COLO668 (cell line): ENCODE measurements around the gene GDA.
"Not testable (repeated sequence)": the region's sequence is repeated elsewhere in the genome, so short reads cannot be mapped to it uniquely, and the experiment has no call there.

ENCODE experiments used
- DNase-seq: peaks from one replicate; lab custom pipeline; 2025; ENCODE audit not compliant: unreplicated experiment; lab: John Stamatoyannopoulos, UW

The GDA gene

GRCh38 chr9:72204062-72204461 lies 54.8 kb downstream of the GDA start:
- DNase-seq: no peak

DNA sequence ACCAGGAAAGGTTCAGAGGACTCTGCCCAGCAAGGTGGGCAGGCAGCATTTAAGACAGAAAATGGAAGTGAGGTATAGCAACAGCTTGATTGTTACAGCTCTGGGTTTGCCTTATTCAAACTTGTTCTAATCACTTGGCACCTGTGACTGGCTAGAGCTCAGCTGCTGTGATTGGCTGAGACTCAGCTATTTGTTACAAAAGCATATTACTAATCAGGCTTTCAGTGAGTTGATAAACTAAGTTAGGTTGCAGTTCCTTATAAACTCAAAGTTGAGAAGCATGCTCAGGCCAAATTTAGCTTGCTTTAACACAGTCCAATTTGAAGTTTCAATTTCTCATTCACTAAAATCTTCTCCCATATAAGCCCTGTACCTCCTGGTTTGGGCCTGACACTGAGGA lies 56.3 kb downstream of the GDA start:
- DNase-seq: no peak

- DNase-seq: no peak
Observed at GRCh38 chr9:72207278-72207677, 58.0 kb downstream of the GDA start.

GRCh38 chr9:72210522-72210921 lies 61.3 kb downstream of the GDA start:
- no peak for DNase-seq

- DNase-seq: no peak
Observed at GRCh38 chr9:72211047-72211446, 61.8 kb downstream of the GDA start.

DNA sequence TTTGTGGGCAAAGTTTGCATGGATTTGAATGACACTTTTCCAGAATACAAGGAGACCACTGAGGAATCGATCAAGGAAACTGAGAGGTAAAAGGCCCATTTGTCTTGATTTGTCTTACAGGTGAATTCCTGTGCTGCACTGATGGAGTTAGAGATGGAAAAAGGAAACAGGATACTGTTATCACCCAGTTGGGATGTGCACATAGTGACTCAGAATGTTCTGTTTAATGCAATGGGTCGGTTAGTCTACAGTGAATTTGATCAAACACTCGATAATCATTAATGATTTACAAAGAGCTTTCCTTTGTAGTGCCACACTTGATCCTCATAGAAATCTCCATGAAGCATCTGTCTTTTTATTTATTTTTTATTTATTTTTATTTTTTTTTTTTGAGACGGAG lies 64.7 kb downstream of the GDA start:
- DNase-seq: peak; percentile 16

DNA sequence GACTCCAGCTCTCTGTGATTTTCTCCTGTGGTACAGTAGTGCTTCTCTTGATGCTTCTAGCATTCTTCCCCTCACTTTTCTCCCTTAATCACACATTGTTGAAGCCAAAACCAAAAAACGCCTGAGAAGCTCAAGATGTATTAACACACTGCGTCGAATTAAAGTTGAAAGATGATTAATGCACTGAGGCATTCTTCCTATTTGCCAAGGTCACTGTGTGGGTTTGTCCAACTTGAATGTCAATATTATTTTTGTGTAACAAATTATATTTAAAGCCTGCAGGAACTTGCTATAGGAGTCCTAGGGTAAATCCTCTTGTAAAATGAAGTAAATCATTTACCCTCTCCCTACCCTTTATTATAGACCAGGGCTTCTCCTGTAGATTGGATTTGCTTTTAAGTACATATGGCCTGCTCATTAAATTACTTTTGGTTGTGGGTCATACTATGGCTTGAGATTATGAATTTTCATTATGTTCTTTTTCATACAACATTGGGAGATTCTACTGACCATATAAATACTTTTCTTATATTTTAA lies 68.1 kb downstream of the GDA start:
- no peak for DNase-seq

DNA sequence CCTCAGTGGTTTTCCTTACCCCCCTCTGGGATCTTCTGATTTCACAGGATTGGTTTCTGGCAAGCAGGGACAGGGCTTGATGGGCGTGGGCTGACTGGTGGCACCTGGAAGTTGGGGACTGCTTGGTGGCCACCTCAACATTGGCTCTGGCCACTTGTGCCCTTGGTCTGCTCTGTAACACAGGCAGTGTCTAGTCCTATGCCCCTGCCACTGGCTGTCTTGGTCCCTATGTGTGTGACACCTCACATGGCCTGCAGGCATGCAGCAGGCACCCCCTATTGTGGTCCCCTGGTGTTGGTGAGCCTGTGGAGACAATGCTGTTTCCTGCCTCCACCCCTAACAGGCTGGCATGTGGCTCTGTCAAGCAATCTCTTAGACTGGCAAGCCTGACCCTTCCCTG lies 71.3 kb downstream of the GDA start:
- no peak for DNase-seq

DNA sequence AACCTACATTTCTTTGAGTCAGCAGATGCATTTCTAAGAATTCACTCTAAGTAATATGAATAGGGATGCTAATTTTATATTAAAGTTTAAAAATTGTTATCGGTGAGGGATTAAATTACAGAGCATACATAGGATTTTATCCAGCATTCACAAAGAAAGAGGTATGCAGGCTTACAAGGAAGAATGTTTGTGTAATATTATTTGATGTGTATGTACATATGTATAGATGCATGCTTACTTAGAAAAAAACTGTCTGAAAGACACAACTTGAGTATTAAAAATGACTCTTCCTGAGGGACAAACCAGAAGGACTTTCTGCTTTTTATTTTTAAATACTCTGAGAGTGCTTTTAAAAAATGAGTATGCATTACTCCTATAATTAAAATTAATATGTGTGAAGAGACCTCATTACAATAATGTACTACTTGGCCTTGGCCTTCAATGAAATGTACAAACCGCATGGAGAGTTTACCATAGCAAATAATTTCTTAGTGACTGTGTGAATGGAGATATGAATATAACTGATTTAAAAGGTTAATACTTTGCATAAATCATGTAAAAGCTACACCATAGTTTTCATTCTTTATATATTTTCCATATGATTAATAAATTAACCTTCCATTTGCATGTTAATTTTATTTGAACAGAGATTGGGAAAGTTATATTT lies 77.0 kb downstream of the GDA start:
- DNase-seq: no peak

- no peak for DNase-seq
Observed at GRCh38 chr9:72228282-72228681, 79.0 kb downstream of the GDA start.

GRCh38 chr9:72232778-72233177 lies 83.5 kb downstream of the GDA start:
- no peak for DNase-seq

GRCh38 chr9:72247549-72247948 lies 98.3 kb downstream of the GDA start:
- no peak for DNase-seq

DNA sequence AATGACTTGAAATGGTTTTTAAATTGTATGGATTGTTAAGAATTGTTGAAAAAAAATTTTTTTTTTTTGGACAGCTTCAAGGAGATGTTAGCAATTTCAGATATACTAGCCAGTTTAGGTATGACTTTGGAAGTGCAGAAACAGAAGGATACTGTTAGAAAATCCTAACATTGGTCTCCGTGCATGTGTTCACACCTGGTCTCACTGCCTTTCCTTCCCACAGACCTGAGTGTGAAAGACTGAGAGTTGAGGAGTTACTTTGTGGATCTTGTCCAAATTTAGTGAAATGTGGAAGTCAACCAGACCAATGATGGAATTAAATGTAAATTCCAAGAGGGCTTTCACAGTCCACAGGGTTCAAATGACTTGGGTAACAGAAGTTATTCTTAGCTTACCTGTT lies 102.3 kb downstream of the GDA start:
- DNase-seq: no peak

DNA sequence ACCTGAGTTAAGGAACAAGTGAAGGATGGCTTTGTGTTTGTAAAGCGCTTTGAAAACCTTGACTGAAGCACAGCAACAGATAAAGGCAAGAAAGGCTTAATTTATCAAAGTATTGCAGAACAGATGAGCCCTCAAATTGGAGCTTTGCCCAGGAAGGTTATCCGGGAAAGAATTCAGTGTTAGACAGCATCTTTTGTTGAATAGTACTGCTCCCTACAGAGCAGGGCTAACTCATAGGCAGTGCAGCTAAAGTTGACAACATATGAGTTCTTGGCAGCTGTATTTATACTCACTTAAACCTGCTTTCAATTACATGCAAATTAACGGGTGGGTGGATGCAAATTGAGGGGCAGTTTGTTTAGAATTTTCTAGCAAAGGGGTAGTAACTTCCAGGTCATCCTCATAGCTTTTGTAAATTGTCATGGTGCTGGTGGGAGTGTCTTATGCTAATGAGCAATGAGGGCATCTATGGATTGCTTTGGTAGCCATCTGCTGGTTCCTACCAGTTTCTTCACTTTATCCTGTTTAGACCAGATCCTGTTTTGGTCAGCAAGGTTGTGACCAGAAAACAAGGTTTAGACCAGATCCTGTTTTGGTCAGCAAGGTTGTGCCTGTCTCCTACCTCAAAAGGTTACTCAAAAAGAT lies 105.8 kb downstream of the GDA start:
- DNase-seq: no peak

DNA sequence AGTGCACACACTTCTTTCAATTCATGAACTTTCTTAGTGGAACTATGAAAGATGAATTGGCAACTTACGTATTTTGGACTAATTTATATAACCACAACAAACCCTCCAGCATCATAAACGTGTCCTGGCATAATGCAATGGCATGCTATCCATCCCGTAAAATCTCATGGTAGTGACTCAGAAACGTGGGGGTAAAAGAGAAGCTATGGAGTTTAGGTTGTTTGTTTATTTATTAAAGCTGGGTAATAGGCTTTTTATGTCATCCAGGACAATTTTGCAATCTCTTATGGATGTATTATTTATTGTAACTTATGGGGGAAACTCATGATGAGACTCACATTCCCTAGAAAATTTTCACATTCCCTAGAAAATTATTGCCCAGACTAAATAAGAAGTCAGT lies 106.3 kb downstream of the GDA start:
- DNase-seq: no peak

- DNase-seq: peak; percentile 11
Observed at GRCh38 chr9:72256931-72257330, 107.7 kb downstream of the GDA start.

- DNase-seq: no peak
Observed at GRCh38 chr9:72257814-72258213, 108.6 kb downstream of the GDA start.

DNA sequence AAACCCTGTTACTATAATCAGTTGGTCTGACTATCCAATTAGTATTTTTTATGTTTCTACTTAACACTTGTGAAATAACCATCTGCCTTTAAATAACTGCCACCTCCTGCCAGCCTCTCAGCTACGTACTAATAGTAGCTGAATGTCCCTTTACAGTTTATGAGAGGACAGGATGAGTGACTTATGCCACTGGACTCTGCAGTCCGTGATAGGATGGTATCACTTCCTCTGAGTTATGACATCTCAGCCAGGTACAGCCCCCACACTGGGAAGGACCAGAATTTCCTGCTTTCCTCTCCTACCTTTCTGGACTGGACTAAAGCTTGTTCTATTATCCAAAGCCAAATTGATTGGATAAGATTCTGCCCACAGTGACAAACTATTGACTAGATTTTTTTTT lies 112.8 kb downstream of the GDA start:
- DNase-seq: no peak

- no peak for DNase-seq
Observed at GRCh38 chr9:72263572-72263971, 114.3 kb downstream of the GDA start.

DNA sequence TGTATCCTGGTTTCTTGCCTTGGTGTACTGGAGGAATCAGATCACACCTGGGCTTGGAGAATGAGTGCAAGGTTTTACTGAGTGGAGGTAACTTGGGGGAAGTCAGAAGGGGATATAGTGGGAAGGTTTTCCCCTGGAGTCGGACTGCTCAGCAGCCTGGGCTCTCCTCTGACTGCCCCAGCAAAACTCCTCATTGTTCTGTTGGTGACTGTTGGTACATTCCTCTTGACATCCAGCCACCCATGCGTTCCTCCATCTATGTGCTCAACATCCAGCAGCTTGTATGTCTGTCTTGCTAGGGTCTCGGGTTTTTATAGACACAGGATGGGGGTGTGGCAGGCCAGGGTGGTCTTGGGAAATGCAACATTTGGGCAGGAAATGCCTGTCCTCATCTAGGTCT lies 119.7 kb downstream of the GDA start:
- DNase-seq: no peak

DNA sequence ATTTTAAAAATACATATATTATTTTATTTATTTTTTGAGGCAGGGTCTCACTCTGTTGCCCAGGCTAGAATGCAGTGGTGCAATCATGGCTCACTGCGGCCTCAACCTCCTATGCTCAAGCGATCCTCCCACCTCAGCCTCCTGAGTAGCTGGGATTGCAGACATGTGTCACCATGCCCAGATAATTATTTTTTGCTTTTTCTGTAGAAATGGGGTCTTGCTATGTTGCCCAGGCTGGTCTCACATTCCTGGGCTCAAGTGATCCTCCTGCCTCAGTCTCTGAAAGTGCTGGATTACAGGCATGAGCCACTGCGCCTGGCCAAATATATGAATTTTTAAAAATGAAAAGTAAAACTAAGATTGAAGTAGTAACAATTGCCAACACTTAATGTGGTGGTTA lies 121.1 kb downstream of the GDA start:
- DNase-seq: not testable (repeated sequence)

GRCh38 chr9:72271613-72272478 lies 122.6 kb downstream of the GDA start:
- peak; percentile 59 for DNase-seq
